Progenitor cell of endocrine pancreas (in vitro differentiated cells): ENCODE measurements around the gene SLC9A9. TPM values are rescaled to one million over a fixed set of nuclear protein-coding genes. Genes with fewer than 3 reads are reported as not detected.

ENCODE experiments used
- DNase-seq: peaks from one replicate; pipeline ENCODE4 v3.0.0; 2021; ENCODE audit warnings: low spot score; ENCODE audit not compliant: unreplicated experiment
- H3K27ac Mint-ChIP-seq: 2 replicates; pipeline ENCODE4 v1.8.0; 2021; ENCODE audit warnings: mild to moderate bottlenecking, moderate library complexity, mixed read lengths
- H3K27me3 Mint-ChIP-seq: 2 replicates; pipeline ENCODE4 v1.8.0; 2021; ENCODE audit warnings: mixed read lengths
- H3K36me3 Mint-ChIP-seq: 2 replicates; pipeline ENCODE4 v1.8.0; 2022; ENCODE audit warnings: mixed read lengths; ENCODE audit not compliant: insufficient read depth
- H3K4me1 Mint-ChIP-seq: 2 replicates; pipeline ENCODE4 v1.8.0; 2021; ENCODE audit warnings: low read depth, mixed read lengths
- H3K4me3 Mint-ChIP-seq: 2 replicates; pipeline ENCODE4 v1.8.0; 2021; ENCODE audit warnings: low read depth, mild to moderate bottlenecking, moderate library complexity, mixed read lengths
- H3K9me3 Mint-ChIP-seq: 2 replicates; pipeline ENCODE4 v1.8.0; 2021; ENCODE audit warnings: low read depth, mixed read lengths
- CTCF ChIP-seq: fragments of 200-600 bp; sonication (generic); IDR thresholded peaks from one replicate; pipeline ENCODE4 v1.5.0; 2021; ENCODE audit warnings: antibody characterized with exemption, mild to moderate bottlenecking; ENCODE audit not compliant: unreplicated experiment
- total RNA-seq: library from RNA; stranded (reverse); gene quantifications from 2 replicates; pipeline ENCODE4 v1.2.1, GENCODE V29; 2021

Gene SLC9A9
- total RNA-seq, 1 donor from 2014 or later, result 0.17 TPM

GRCh38 chr3:143362115-143362991 lies 485.9 kb downstream of the SLC9A9 start:
- no peak for DNase-seq
- Mint-ChIP-seq H3K9me3 (no peaks in the 10 kb centered on the region), H3K4me3 (no peak overlapping the region), H3K27me3 (peaks cover 4% of the 10 kb centered on the region), H3K4me1 (peaks cover 15% of the 10 kb centered on the region), H3K36me3 (no peaks in the 10 kb centered on the region), H3K27ac (no peak overlapping the region)
- TF ChIP-seq CTCF, result no peak

- no peak for DNase-seq
- Mint-ChIP-seq H3K27ac (no peak overlapping the region), H3K4me1 (peaks cover 16% of the 10 kb centered on the region), H3K36me3 (no peaks in the 10 kb centered on the region), H3K4me3 (no peak overlapping the region), H3K9me3 (no peaks in the 10 kb centered on the region), H3K27me3 (peaks cover 4% of the 10 kb centered on the region)
- TF ChIP-seq CTCF, result no peak
Measured at GRCh38 chr3:143361589-143361988, 486.7 kb downstream of the SLC9A9 start.

GRCh38 chr3:143360244-143360643 lies 488.0 kb downstream of the SLC9A9 start:
- no peak overlapping the region for H3K27ac Mint-ChIP-seq
- peaks cover 16% of the 10 kb centered on the region for H3K4me1 Mint-ChIP-seq
- peaks cover 4% of the 10 kb centered on the region for H3K27me3 Mint-ChIP-seq
- no peaks in the 10 kb centered on the region for H3K9me3 Mint-ChIP-seq
- TF ChIP-seq CTCF, result no peak
- no peak for DNase-seq
- no peaks in the 10 kb centered on the region for H3K36me3 Mint-ChIP-seq
- H3K4me3 Mint-ChIP-seq, result no peak overlapping the region

- H3K9me3 Mint-ChIP-seq, result no peaks in the 10 kb centered on the region
- H3K27me3 Mint-ChIP-seq, result peaks cover 4% of the 10 kb centered on the region
- H3K27ac Mint-ChIP-seq, result no peak overlapping the region
- no peak for TF ChIP-seq CTCF
- no peak for DNase-seq
- no peak overlapping the region for H3K4me3 Mint-ChIP-seq
- peaks cover 16% of the 10 kb centered on the region for H3K4me1 Mint-ChIP-seq
- H3K36me3 Mint-ChIP-seq, result no peaks in the 10 kb centered on the region
Measured at GRCh38 chr3:143358793-143359491, 489.3 kb downstream of the SLC9A9 start.

GRCh38 chr3:143358155-143358792 lies 490.0 kb downstream of the SLC9A9 start:
- Mint-ChIP-seq H3K9me3 (no peaks in the 10 kb centered on the region), H3K36me3 (no peaks in the 10 kb centered on the region), H3K4me3 (no peak overlapping the region), H3K27me3 (peaks cover 4% of the 10 kb centered on the region), H3K4me1 (peaks cover 17% of the 10 kb centered on the region), H3K27ac (no peak overlapping the region)
- no peak for TF ChIP-seq CTCF
- DNase-seq, result no peak
